ENCODE measurements around the gene ADRA2C. TPM values are rescaled to one million over a fixed set of nuclear protein-coding genes. Genes with fewer than 3 reads are reported as not detected.

Gene ADRA2C
- total and polyA plus RNA-seq, 10 donors, result 9.4 to 42.1 (median 29.1) TPM

DNA sequence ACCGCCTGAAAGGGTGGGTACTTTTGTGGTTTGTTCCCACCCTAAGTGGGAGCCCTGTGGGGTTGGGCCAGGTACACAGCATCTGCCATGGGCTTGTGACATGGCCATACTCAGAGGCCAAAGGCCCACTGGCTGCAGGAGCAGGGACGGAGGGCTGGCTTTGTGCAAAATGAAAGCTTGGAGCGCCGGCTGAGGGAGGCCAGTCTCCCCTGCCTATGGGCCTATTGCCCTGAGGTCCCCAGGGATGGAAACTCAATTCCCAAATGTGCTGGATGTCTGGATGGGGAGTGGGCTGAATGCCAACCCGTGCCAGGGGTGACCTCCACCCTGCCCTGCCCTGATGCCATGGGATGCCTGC is 10.8 kb downstream of the ADRA2C start:
- H3K9me3 ChIP-seq, result peaks cover 0 to 17% (median 4%) of the 10 kb centered on the region in 8 donors
- no peak overlapping the region for H3K27ac ChIP-seq
- no peak overlapping the region for H3K4me3 ChIP-seq
- H3K27me3 ChIP-seq (replicated peaks in 1 of 7), result peaks cover 0 to 52% (median 0%) of the 10 kb centered on the region in 7 donors
- 82 to 91% (median 85%) methylated on average over 2 to 5 of the region's 5 CpGs for WGBS, 5 donors
- H3K4me1 ChIP-seq, result no peaks in the 10 kb centered on the region
- TF ChIP-seq POLR2A (IDR thresholded peaks at IDR 0.05) (no peak), CTCF (IDR thresholded peaks at IDR 0.05 in 8 of 11, conservative IDR thresholded peaks at IDR 0.05 in 3 of 11) (no peak), POLR2AphosphoS5 (IDR thresholded peaks at IDR 0.05) (no peak)
- no peaks in the 10 kb centered on the region for H3K36me3 ChIP-seq
- no peak for DNase-seq
- intact Hi-C loops (cut with DNase I; ENCODE audit: low total_unique reads), result no loop called here

- TF ChIP-seq CTCF (IDR thresholded peaks at IDR 0.05 in 8 of 11, conservative IDR thresholded peaks at IDR 0.05 in 3 of 11), result no peak
- TF ChIP-seq POLR2AphosphoS5 (IDR thresholded peaks at IDR 0.05), result no peak
- TF ChIP-seq POLR2A (IDR thresholded peaks at IDR 0.05), result no peak
- Histone ChIP-seq H3K4me1 (no peaks in the 10 kb centered on the region), H3K9me3 (peaks cover 0 to 18% (median 4%) of the 10 kb centered on the region in 8 donors), H3K4me3 (no peak overlapping the region), H3K36me3 (no peaks in the 10 kb centered on the region), H3K27me3 (replicated peaks in 1 of 7) (peaks cover 0 to 52% (median 0%) of the 10 kb centered on the region in 7 donors), H3K27ac (no peak overlapping the region)
- 82 to 86% (median 85%) methylated on average over 13 of the region's 13 CpGs for WGBS, 5 donors
- intact Hi-C loops (cut with DNase I; ENCODE audit: low total_unique reads), result no loop called here
- no peak for DNase-seq
Observed at GRCh38 chr4:3777669-3778068, 11.5 kb downstream of the ADRA2C start.

GRCh38 chr4:3779509-3779908 is 13.3 kb downstream of the ADRA2C start:
- H3K4me3 ChIP-seq, result no peak overlapping the region

More at GRCh38 chr4:3779509-3779908, 13.3 kb downstream of the ADRA2C start:
- intact Hi-C loops (cut with DNase I; ENCODE audit: low total_unique reads), result no loop called here
- Histone ChIP-seq H3K27ac (no peak overlapping the region), H3K4me1 (no peaks in the 10 kb centered on the region), H3K27me3 (replicated peaks in 1 of 7) (peaks cover 0 to 64% (median 8%) of the 10 kb centered on the region in 7 donors), H3K9me3 (peaks cover 0 to 18% (median 4%) of the 10 kb centered on the region in 8 donors), H3K36me3 (no peaks in the 10 kb centered on the region)
- TF ChIP-seq CTCF (IDR thresholded peaks at IDR 0.05 in 8 of 11, conservative IDR thresholded peaks at IDR 0.05 in 3 of 11) (no peak), POLR2A (IDR thresholded peaks at IDR 0.05) (no peak), POLR2AphosphoS5 (IDR thresholded peaks at IDR 0.05) (no peak)
- no peak for DNase-seq
- WGBS, 5 donors, result 79 to 100% (median 85%) methylated on average over 1 to 6 of the region's 6 CpGs; no CpG with 5 or more reads in 1 of the 5 donors

Measured in spleen (tissue), 11 donors.